ENCODE measurements around the gene SETD4.

The SETD4 gene

DNA sequence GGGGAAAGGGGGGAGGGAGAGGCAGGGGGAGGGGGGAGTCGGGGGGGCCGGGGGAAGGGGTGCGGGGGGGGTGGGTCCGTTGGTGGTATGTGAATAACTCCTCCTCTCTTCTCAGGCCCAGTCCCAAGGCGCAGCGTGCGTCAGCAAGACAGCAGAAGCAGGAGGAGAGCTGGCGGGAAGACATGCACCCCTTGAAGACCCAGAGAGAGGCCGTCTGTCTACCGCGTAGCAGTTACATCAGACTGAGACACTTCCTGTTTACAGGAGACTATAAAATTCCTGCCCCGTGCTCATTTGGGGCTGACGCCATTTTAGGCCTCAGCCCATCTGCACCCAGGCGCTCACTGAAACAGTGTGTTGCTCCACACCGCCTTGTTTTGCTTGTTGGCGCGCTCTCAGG, 55.3 kb downstream of the SETD4 start:
- DNase-seq (ENCODE audit: low spot score): no peak

DNA sequence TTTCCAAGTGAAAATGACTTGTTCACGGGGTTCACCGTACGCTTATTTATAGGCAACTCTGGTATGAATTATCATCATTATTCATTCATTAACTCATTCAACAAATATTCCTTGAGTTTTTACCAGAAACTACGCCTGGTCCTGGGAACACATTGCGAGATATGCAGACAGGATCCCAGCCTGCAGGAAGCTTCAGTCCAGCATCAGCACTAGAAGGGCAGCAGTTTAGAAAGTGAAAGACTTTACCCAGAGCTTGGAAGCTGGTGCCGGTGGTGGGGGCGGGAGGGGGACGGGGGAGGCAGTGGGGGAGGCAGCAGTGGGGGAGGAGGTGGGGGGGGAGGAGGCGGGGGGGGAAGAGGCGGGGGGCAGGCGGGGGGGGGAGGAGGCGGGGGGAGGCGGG, 55.9 kb downstream of the SETD4 start:
- no peak for DNase-seq (ENCODE audit: low spot score)

DNA sequence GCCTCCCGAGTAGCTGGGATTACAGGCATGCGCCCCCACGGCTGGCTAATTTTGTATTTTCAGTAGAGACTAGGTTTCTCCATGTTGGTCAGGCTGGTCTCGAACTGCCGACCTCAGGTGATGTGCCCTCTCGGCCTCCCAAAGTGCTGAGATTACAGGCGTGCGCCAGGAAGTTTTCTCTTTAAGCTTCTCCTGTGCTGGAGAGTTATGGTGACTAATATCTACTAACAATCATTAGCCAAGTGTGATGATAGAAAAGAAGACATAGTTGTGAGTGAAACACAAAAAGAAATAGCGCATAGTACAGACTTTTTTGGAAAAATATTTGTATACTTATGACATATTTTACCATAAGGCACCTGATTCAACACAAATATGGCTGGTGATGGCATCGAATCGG, 56.5 kb downstream of the SETD4 start:
- DNase-seq (ENCODE audit: low spot score): no peak

DNA sequence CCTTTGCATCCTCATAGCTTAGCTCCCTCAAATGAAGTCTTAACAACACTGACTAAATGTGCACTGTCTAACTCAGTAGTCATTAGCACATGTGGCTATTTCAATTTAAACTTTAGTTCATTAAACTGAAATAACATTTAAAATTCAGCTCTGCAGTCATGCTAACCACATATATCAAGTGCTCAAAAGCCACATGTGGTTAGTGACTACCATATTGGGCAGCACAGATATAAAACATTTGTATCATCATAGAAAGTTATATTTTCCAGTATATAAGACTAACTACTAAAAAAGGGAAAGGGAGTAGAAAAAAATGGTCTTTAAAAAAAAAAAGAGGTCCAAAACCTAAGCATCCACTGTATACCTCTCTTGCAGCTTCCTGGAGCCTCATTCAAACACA, 64.1 kb downstream of the SETD4 start:
- DNase-seq (ENCODE audit: low spot score): no peak

DNA sequence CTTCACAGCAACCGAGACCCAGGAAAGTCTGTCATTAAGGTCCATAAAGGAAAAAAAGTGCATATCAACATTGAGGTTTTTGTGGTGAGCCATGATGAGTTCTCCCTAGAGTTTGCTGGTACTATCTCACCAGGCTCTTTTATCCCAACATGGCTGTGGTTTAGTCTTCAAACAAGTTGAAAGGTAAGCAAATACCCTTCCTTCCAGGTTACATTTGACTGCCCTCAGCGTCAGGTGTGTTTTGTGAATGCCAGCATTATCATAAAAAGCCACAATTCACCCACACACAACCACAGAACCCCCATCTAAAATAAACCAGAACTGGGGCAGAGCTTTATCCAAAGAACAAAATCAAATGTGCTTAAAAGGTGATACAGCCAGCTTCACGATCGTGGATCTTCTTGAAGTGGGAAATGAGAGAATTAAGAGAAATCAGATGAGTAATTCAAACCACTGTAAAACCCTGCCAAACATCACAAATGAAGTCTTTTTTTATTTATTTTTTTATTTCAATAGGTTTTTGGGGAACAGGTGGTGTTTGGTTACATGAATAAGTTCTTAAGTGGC, 64.7 kb downstream of the SETD4 start:
- DNase-seq (ENCODE audit: low spot score): no peak

DNA sequence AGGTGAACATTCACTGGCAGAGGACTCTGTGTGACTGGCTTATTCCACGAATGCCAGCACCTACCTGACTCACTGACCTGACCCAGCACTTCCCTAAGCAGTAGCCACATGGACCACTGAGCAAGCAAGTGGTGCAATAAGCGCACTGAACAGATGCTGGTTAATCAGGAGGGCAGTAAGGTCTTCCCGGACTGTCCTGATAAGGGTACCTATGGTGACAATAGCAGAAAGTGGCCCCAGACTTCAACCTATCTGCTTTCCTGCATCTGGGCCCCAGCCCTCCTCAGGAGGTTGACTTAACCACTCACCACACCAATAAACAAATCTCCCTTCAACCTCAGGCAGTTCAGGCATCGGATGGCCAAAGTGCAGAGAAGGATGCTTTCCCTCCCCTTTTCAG, 65.7 kb downstream of the SETD4 start:
- DNase-seq (ENCODE audit: low spot score): no peak

DNA sequence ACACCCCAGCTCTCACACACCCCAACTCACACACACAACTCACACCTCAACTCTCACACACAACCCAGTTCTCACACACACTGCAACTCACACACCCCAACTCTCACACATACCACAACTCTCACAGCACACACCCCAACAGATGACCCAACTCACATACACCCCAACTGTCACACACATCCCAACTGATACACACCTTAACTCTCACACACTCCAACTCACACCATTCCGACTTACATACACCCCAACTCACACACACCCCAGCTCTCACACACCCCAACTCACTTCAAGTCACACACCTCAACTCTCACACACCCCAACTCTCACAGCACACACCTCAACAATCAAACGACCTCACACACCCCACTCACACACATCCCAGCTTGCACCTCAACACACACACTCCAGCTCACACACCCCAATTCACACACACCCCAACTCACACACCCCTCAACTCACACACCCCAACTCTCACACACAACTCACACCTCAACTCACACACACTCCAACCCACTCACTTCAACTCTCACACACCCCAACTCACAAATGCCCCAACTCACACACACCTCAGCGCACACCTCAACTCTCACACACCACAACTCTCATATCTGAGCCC, 66.3 kb downstream of the SETD4 start:
- no peak for DNase-seq (ENCODE audit: low spot score)

DNA sequence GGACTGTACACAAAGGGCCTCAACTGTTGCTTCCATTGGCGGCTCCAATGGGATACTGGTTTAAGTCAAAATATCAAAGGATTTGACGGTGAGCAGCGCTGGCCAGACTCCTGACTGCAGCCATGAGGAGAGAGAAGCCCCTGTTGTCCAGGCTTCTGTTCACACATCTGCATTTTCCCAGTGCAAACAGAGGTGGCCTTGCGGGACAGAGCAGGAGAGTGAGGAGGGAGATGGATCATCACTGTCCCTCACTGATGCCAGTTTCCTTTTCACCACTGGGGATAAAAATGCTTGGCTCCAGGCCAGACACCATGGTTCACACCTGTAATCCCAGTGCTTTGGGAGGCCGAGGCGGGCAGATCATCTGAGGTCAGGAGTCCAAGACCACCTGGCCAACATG, 69.2 kb downstream of the SETD4 start:
- DNase-seq (ENCODE audit: low spot score): no peak

DNA sequence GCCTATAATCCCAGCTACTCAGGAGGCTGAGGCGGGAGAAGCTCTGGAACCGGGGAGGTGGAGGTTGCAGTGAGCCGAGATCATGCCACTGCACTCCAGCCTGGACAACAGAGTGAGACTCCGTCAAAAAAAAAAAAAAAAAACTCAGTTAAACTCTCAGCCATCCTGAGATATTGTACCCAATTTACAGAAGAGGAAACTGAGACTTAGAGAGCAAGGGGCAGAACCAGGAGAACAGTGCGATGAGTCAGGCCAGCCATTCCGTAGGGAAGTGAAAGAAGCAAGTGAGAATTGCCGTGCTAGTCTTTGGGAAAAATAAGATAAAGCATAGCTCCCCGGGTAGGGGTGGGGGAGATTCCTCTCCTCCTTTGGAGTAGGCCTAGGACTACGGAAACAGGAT, 69.7 kb downstream of the SETD4 start:
- DNase-seq (ENCODE audit: low spot score): no peak

DNA sequence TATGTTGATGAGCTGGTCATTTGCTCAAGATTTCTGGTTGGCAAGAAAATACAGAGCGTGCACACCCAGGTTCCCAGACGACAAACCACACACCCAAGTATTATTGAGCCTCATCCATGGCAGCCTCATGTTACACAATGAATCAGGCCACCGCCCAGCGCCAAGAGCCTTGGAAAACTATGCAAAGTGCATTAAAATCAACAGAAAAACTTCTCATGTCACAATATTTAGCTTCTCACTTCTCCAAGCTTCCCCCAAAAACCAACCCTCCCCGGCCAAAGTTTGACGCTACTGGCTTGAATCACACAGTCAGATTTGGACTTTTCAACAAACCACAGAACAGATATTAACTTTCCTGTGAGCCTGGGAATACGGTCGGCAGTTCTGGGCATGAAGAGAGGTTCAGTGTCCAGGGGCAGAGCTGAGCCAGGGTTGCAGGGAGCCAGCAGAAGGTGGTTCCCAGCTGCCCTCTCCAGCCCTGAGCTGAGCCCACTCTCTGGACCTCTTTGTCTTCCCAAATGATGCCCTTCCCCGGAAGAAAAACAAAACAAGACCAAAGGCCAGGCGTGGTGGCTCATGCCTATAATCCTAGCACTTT, 71.1 kb downstream of the SETD4 start:
- no peak for DNase-seq (ENCODE audit: low spot score)

DNA sequence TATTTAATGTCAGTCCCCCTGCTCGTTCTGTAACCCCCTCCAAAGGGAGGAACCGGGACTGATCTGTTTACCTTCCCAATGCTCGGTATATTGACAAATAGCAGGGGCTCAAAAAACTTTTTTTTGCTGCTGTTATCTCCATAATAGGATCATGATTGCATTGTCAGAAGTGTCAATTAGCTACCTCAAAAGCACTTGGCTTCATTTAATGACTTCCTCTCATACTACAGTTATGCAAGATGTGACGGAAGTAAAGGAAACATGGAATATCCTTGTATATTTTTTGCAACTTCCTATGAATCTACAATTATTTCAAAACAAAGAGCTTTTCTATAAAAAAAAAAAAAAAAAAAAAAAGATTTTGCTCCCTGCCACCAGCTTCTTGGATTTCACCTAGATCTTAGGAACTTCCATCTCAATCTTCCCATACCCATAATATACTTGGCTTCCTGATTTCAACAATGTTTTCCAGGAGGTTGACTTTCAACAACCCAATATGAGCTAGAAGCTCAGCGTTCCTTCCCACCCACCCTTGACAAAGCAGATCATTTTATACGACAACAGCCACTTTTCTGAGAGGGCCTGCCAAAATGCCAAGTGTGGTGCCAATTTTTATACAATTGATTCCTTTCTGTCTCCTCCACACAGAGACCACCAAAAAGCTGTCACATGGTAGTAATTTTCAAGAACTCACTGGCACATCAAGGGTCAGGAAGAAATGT, 71.7 kb downstream of the SETD4 start:
- DNase-seq (ENCODE audit: low spot score): no peak

DNA sequence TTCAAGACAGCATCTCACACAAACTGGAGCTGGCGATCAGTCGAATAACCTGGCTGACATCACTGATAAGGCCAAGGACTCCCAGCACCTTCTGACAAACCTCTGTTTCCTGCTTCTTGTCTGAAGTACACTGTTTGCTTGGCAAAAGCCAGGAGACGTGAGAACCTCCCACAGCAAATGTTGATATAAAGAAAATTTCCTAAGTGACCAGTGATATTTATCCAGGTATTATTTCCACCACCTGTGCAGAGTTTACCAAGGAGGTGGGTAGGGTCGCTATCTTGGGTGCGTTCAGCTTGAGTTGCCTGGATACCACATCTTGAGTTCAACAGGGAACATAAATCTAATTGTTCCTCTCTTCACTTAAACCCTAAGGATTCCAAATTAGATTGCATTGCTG, 72.9 kb downstream of the SETD4 start:
- DNase-seq (ENCODE audit: low spot score): no peak

DNA sequence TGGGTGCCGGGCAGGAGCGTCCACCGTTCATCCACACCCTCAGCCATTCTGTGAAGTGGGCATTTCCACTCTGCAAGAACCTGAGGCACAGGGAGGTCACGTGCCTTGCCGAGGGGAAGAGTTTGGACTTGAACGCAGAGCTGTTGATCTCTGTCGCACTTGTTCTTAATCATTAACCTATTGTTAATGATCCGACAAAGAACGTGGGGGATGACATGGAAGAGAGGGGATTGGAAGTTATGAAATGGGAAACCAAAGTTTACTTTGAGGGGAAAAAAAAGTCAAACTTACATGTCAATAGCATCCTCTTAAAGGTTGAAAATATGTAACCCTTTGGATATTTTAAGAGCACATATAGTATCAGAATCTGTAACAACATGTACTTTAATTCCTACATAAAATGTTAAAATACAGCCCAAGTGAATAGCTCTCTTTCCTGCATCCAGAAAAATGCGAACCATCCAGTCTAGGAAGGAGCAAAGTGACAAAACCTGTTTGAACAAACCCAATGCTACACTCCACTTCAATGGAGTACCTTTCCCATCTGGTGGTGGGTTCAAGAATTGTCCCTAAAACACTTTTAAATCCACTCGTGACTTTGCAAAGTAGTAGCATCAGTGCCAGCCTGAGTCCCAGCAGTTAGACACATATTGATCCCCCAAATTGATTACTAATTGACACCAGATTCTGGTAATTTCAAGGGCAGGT, 75.5 kb downstream of the SETD4 start:
- DNase-seq (ENCODE audit: low spot score): no peak
